GM18873 (cell line): ENCODE results near the gene SNX25.
"Not testable (repeated sequence)": the region's sequence is repeated elsewhere in the genome, so short reads cannot be mapped to it uniquely, and the experiment has no call there.

Source experiments
- ATAC-seq: cut with Tn5 transposase; IDR thresholded peaks from one replicate; pipeline ENCODE4 v1.9.1; 2021; ENCODE audit warnings: mild to moderate bottlenecking, moderate library complexity, moderate number of reproducible peaks; ENCODE audit not compliant: unreplicated experiment, low FRiP score

Gene SNX25

DNA sequence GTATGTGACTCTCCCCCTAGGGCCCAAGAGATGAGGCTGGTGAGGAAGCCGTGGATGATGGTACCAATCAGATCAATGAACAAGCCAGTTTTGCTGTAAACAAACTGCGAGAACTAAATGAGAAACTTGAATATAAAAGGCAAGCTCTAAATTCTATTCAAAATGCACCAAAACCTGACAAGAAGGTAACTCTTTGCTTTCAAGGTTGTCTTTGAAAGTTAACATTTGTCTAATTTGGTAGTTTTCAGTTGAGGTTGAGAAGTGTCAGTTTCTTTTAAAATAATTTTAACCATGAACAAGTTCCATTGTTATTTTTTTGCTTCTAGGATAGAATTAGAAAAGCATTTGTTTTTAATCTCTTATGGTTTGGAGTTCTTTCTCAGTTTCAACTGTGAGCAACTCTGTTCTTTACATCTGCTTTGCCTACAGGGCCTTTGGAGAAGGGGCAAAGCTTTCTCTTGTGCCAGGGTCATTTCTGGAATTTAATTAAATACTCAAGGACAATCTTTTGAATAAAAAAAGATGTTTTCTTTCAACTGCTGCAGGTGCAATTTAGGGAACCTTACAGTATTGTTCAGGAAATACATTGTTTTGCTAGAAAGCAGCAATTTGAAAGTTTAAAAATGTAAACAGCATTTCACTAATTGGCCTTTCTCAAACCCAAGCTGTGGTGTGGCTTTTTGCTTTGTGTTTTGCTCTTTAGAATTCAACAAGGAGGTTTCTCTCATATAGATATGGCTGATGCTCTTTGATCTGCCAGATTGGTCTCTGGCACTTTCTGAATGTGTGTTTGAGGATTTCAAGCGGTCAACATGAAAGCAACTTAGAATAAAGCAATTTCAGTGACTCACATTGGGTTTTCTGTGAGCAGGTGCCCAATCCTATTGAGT lies 123.4 kb downstream of the SNX25 start:
- ATAC-seq, result peak; percentile 77

DNA sequence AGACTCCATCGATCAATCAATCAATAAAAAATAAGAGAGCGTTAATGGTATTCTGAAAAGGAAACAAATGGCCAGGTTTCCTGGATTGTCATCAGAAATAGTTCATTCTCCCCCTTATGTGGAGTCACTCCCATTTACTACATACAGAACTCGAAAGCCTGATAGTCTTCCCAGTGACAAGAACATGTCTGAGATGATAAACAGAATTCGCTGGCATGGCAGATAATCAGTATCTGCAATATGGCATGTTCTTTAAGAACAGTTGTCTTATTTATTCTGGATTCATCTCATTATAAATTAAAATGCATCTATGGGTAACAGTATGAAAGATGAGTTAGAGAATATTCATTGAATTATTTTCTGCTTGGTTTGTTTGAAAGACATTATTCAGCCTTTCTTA lies 124.9 kb downstream of the SNX25 start:
- no peak for ATAC-seq

DNA sequence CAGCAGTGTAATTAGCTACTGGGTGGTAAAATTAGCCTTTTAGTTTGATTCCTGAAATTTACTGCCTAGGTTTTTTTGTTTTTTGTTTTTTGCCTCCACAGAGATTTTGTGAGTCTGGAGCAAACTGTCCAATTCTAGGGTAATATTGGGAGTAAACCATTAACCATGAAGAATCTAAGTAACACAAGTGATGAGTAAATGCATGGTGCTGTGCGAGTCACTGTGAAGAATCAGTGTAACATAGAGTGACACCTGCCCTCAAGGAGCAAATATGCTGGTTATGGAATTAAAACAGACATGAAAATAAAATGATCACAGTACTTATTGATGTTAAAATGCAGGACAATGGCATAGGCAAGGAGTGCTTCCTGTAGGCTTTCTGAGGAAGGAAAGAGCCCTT lies 126.2 kb downstream of the SNX25 start:
- ATAC-seq, result no peak

DNA sequence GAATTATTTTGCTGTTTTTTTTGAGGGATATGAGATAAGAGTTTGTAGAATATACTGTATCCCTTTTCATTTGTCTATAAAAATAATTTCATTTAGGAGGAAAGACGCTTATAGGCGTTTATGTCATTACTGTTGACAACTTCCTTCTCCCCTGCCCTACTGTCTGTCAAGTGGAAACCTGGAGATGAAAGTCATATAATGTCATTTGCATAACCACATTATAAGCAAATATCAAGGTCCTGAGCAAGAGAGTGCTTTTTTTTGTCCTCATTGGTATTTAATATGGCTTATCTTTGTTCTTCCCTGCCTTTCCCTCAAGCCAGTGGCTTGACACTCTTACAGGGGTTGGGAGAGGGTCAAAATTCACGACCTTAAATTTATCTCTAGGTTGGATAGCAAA lies 130.5 kb downstream of the SNX25 start:
- ATAC-seq, result no peak

DNA sequence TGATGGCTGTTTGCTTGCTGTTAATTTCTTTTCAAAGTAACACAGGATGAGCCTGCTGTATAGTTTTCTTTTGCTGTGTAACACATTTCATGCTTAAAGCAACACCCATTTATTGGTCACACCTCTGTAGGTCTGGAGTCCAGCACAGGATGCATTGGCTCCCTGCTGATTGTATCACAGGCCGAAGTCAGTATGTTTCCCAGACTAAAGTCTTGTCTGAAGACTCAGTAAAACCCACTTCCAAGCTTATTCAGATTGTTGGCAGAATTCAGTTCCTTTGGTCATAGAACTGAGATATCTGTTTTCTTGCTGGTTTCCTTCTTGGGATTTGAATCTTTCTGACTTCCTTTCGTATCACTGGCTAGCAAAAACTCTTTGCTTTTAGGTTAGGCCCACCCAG lies 132.0 kb downstream of the SNX25 start:
- ATAC-seq, result no peak

DNA sequence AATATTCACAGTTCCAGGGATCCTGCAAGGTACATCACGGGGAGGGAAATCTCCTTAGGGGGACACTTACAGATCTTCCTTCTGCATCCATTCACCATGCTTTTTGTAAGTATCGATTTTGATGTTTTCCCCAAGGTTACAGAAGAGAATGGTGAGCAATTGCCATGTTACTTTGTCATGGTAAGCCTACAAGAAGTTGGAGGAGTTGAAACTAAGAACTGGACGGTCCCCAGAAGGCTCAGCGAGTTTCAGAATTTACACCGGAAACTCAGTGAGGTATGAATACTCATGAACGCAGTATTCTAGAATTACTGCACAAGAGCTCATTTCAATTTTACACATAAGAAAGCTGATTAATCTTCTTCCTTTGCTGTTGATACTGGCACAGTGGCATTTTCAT lies 132.4 kb downstream of the SNX25 start:
- peak; percentile 69 for ATAC-seq

DNA sequence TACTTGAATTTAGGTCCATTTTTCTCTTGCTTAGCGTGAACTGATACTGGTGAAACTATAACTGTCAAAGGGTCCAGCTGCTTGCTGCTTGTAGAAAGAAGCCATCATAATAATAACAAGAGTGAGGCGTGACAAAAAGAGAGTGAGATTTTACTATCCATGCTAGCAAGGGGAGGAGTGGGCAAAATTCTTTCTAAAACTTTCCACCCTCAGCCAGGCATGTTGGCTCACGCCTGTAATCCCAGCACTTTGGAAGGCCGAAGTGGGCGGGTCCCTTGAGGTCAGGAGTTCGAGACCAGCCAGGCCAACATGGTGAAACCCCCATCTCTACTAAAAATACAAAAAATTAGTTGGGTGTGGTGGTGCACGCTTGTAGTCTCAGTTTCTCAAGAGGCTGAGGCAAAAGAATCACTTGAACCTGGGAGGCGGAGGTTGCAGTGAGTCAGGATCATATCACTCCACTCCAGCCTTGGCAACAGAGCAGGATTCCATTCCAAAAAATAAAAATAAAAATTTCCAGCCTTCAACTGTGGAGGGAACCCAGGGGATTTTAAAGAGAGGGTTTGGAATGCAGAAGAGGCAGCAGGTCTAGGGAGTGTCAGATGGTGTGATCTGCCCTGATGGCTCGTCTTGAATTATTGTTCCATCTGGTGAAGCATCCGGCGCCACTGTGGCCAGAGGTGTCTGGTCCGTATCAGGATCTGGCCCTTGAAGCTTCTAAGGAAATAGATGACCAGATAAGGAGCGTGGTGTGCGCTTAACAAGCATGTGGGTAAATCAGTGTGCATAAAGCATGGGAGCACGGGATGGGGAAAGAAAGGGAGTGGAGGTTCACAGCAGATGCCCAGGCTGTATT lies 134.6 kb downstream of the SNX25 start:
- ATAC-seq, result no peak

DNA sequence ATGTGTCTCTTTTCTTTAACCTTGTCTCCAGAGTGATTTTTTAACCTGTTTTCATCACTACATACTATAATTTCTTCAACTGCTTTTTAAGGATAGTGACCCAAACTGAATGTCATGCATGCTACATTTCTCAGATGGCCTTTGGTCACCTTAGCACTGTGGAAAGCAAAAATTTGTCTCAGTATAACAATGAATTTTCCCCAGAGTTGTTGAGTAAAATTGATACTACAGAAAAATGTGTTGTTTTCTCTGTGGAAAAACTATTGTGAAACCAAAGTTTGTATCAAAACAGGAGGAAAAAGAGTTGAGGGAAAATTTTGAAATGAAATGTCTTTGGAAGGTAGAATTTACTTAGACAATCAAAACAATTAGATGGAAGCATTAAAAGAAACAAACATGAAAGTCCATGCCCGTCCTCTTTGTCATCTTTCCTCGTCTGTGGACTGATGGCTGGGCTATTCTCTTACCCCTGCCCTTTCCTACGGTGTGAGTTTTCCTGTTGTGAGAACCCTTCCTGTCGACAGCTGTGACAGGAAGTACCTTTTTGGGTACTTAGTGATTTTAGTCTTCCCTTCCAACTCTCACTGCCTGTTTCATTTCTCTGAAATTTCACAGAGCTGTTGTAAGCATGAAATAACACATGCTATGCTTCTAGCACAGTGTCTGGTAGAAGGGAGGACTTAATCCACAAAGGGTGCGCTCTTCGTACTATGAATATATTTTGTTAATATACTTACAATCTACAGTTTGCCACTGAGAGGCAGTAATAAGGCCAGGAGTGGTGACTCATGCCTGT lies 135.5 kb downstream of the SNX25 start:
- ATAC-seq, result peak; percentile 48

DNA sequence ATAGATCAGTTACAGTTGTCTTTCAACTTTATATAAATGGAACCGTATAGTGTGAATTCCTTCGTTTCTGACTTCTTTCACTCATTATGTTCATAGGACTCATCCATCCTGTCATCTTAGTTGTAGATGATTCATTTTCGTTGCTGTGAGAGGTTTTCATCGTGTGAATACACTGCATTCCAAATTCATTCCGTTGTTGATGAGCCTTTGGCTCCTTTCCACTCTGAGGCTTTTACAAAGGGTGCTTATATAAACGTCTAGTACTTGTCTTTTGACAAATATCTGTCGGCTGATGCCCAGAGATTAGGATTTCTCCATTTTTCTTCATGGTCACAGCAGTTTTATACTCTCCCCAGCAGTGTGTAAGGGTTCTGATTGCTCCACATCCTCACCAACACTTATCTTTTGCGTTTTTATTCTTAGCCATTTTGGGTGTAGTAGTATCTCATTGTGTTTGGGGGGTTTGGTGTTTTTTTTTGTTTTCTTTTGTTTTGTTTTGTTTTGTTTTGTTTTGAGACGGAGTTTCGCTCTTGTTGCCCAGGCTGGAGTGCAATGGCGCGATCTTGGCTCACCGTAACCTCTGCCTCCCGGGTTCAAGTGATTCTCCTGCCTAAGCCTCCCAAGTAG lies 137.7 kb downstream of the SNX25 start:
- no peak for ATAC-seq

DNA sequence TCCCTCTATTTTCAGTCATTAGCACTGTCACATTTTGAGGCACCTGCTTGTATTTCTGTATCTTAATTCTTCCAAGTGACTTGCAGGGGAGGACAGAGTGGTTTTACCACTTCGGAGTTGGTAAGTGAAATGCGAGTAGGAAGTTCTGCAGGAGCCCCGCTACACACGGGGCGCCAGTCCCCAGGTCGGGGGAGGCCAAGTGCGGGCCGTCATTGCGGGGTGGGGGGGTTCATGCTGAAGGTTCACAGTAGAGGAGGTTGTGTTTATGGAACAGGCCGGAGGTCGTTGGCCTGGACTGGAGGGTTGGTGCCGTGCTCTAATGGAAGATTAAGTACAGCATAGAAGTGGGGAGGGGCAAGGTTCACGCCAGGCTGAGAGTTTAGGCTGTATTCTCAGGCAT lies 142.3 kb downstream of the SNX25 start:
- no peak for ATAC-seq

DNA sequence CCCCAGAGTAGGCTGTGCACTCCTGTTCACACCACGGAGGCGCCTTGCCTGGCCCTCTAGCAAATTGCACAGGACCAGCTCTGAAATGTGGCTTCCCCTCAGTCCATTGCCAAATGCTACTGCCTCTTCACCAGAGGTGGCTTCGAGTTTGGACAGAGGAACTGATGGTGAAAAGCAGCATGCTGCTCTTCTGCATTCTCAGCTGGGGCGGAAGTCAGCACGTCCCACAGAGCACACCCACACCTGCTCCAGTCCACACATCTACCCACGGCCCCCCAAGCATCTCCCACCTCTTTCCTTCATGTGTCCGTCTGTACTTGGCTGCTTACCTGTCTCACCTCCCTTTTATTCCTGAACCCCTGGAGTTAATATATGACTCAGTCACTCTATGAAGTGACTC lies 142.8 kb downstream of the SNX25 start:
- no peak for ATAC-seq

DNA sequence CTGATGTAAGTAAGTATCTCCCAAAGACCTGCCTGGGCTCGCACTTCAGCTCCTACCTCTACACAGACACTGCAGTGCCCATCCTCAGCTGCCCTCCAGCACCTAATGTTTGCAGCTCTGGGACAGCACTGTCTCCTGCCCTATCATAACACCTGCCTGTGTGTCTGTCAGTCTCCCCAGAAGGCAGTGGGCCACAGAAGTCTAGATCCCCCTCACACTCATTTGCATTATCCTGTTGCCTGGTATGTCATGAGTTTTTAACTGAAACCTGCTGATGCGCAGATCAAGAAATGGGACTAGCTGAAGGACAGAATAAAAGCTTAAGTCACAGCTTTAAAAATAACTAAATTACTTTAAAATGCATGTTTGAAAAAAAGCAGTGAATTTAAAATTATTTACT lies 143.3 kb downstream of the SNX25 start:
- ATAC-seq, result no peak

DNA sequence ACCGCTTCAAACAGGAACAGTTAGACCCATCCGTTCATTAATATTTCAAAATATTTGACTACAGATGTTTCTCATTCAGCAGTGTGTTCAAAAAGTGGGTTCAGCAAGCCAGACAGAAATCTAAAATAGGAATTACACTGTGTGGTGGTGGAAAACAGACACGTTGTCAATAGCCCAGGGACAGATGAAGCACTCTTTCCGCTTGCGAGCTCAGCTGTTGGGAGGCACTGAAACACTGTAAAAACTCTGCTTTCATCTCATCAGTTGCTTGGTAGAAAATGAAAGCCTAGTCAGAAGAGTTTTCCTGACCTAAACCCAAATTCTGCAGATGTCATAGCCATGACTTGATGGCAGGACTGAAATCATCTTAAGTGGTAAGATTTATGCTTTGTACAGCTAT lies 147.8 kb downstream of the SNX25 start:
- no peak for ATAC-seq

DNA sequence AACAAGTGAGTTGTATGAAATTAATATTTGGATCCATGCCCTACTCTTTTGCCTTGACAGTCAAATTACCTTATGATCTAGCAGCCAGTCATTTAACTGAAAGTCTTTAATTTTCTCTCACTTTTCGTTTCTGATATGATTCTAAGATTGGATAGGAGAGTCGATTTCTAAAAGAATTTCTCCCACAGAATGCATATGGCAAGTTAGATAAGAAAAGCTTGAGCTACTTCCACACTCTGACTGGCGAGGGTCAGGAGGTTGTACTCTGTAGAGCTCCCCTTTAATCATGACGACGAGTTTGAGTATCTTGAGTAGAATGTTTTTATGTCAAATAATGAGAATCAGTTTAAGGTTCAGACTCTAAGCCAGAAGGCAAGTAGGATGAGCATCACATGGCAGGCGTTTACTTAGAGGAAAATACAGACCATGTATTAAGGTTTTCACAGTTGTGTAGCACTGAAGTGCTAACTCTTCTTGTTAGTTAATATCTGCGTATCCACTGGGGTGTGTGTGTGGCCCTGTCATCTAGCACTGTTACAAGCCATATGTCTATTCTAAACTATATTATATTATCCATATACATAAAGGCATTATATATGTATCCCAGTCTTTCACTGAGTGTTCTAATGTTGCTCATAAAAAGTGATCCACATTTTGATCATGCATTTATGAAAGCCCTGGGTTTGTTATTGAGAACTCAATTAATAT lies 148.5 kb downstream of the SNX25 start:
- ATAC-seq, result no peak

DNA sequence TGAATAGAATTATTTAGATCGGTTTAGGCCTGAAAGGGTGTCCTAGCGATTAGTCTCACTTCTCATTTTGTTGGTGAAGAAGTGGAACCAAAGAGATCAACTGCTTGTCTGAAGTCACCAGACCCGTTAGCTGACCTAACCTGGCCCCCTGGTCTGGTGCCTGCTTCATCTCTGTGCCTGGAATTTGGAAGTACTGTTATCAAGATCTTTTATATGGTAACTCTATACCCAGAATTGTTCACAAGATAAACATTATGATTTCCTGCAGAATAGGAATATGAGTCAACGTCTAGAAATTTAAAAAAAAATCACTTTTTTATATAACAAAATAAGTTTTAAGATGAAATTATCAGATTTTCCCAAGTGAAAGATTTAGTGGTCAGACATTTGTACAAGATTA lies 149.1 kb downstream of the SNX25 start:
- no peak for ATAC-seq

DNA sequence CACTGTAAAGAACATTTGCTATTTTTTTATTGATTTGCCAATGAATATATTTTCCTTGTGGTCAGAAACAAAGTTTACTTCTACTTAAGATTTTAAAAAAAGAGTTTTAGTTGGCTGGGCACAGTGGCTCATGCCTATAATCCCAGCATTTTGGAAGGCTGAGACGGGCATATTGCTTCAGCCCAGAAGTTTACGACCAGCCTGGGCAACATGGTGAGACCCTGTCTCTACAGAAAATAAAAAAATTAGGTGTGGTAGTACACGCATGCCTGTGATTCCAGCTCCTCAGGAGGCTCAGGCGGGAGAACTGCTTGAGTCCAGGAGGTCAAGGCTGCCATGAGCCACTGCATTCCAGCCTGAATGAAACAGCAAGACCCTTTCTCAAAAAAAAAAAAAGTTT lies 149.6 kb downstream of the SNX25 start:
- ATAC-seq, result no peak

DNA sequence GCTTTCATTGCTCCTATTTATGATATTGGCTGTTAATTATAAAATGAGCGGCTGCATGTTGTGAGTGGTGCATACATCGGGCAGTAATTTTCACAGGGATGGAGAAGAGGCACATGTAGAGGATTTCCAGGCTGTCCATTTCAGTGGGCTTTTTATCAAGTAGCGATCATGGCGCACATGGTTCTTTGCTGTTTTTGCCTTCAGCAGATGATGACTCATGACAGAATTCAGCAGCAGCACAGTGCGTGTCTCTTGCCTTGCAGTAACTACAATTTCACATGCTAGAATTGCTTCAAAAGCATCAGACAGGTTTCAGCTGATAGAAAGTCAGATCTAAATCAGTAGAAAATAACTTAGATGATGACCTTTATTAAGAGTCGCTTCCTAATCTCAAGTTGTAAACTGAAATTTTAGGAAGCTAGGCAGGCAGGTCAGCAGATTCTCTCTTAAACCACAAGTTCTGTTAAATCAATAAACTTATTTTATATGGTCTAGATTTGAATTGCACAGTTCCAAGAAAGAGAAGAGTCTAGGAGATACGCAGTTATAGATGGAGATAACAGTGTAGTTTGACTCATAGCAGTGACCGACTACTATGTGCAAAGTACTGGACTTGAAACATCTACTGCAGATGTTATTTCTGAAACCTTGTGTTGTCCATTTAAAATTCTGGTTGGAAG lies 150.5 kb downstream of the SNX25 start:
- ATAC-seq, result no peak

DNA sequence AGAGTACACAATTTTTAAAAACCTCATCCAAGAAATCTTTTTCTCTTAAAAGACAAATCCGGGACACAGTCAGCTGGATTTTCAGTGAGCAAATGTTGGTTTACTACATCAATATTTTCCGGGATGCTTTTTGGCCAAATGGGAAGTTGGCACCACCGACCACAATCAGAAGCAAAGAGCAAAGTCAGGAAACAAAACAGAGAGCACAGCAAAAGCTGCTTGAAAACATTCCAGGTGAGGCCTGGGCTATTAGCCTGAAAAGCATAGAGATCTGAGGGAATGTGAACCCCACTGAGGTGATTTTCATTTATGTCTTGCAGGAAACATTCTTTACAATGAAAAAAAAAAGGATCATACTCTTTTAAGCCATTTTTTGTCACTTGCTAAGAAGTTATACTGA lies 152.5 kb downstream of the SNX25 start:
- no peak for ATAC-seq

DNA sequence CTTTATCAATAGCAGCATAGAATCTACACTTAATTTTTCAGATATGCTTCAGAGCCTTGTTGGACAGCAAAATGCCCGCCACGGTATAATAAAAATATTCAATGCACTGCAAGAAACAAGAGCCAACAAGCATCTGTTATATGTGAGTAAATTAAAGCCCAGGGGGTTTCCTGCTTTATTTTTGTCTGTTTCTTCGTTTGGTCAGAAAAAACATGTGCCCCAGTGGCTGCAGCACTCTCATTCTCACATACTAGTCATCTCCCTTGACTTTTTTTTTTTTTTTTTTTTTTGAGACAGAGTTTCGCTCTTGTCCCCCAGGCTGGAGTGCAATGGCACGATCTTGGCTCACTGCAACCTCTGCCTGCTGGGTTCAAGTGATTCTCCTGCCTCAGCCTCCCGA lies 153.2 kb downstream of the SNX25 start:
- not testable (repeated sequence) for ATAC-seq
